CD4-positive, alpha-beta memory T cell (primary cell): ENCODE measurements around the gene CRACR2A. TPM values are rescaled to one million over a fixed set of nuclear protein-coding genes. Genes with fewer than 3 reads are reported as not detected.
A peak's percentile ranks its signal among the peaks of the same experiment; 100 is the strongest.

Experiments
- CTCF ChIA-PET: fragments of 350-600 bp; sonication (Branson Sonifier 250); formaldehyde crosslinking; loops from one replicate; lab custom pipeline; 2021; ENCODE audit warnings: inconsistent platforms; ENCODE audit not compliant: partially characterized antibody; lab: Charles Lee
- POLR2A ChIA-PET: fragments of 350-600 bp; sonication (Branson Sonifier 250); formaldehyde crosslinking; loops from one replicate; lab custom pipeline; 2021; ENCODE audit not compliant: partially characterized antibody; lab: Charles Lee
- DNase-seq, 5 donors: peaks; one replicate each; pipeline versions ENCODE4 v3.0.0 to v3.0.0-alpha.2; 2020 to 2022; ENCODE audit warnings: mixed read lengths in 1 of 5
- H3K27ac ChIP-seq: one replicate; pipeline ENCODE4 v1.7.0; 2013; ENCODE audit warnings: low read depth, low read length
- H3K27me3 ChIP-seq: 2 replicates; pipeline ENCODE4 v1.7.0; 2013; ENCODE audit warnings: mild to moderate bottlenecking, low read length, moderate library complexity; ENCODE audit not compliant: insufficient read depth
- H3K36me3 ChIP-seq: 2 replicates; pipeline ENCODE4 v1.7.0; 2013; ENCODE audit warnings: mild to moderate bottlenecking, low read length, moderate library complexity; ENCODE audit not compliant: insufficient read depth
- H3K4me1 ChIP-seq: 2 replicates; pipeline ENCODE4 v1.7.0; 2013; ENCODE audit warnings: mild to moderate bottlenecking, low read length, moderate library complexity; ENCODE audit not compliant: insufficient read depth
- H3K4me3 ChIP-seq, 2 donors: one replicate each; pipeline ENCODE4 v1.7.0; 2013; ENCODE audit warnings: low read length in 2 of 2, mild to moderate bottlenecking in 1 of 2
- H3K9me3 ChIP-seq, 2 donors: one replicate each; pipeline ENCODE4 v1.7.0; 2013; ENCODE audit warnings: low read length in 2 of 2, control low read depth in 1 of 2; ENCODE audit not compliant: control insufficient read depth in 1 of 2
- H3K27ac Mint-ChIP-seq, 7 donors: one replicate each; pipeline ENCODE4 v1.8.0; 2020 to 2021; ENCODE audit warnings: mixed read lengths in 7 of 7, mild to moderate bottlenecking in 6 of 7, inconsistent platforms in 3 of 7, moderate library complexity in 3 of 7
- H3K27me3 Mint-ChIP-seq, 2 donors: one replicate each; pipeline ENCODE4 v1.8.0; 2020 to 2021; ENCODE audit warnings: mixed read lengths in 2 of 2
- H3K36me3 Mint-ChIP-seq, 2 donors: one replicate each; pipeline ENCODE4 v1.8.0; 2020 to 2021; ENCODE audit warnings: mixed read lengths in 2 of 2, inconsistent platforms in 1 of 2, mild to moderate bottlenecking in 1 of 2
- H3K4me1 Mint-ChIP-seq, 4 donors: one replicate each; pipeline ENCODE4 v1.8.0; 2020 to 2021; ENCODE audit warnings: mixed read lengths in 4 of 4, mild to moderate bottlenecking in 1 of 4
- H3K4me3 Mint-ChIP-seq, 8 donors: one replicate each; pipeline ENCODE4 v1.8.0; 2020 to 2021; ENCODE audit warnings: mixed read lengths in 8 of 8, mild to moderate bottlenecking in 7 of 8, moderate library complexity in 6 of 8, inconsistent platforms in 3 of 8
- H3K9me3 Mint-ChIP-seq, 8 donors: one replicate each; pipeline ENCODE4 v1.8.0; 2020 to 2021; ENCODE audit warnings: mixed read lengths in 8 of 8, mild to moderate bottlenecking in 5 of 8, inconsistent platforms in 3 of 8, moderate library complexity in 1 of 8
- intact Hi-C: fragments of 100-400 bp; cut with micrococcal nuclease; formaldehyde crosslinking; loops from one replicate; pipeline ENCODE4 v1.15.1; 2023
- polyA plus RNA-seq, 2 donors: library from polyadenylated mRNA; unstranded; fragments of 300-500 nt; fragmentation: Illumina TruSeq; gene quantifications; one replicate each; pipeline ENCODE4 v1.2.3, GENCODE V29; 2021
- total RNA-seq, 2 experiments: library from RNA; stranded (reverse); gene quantifications; one replicate each; pipeline ENCODE4 v1.2.3, GENCODE V29; 2021

CRACR2A gene
- total and polyA plus RNA-seq, 4 experiments from 2014 or later = 5.6 to 37.6 (median 27.9) TPM

- Mint-ChIP-seq H3K4me1 (peaks cover 28 to 52% (median 42%) of the 10 kb centered on the region in 4 donors), H3K27ac (peak overlapping the region in 5 of 7 donors; percentile 38 to 88 (median 73)), H3K4me3 (peak overlapping the region in 3 of 8 donors; percentile 57 to 74 (median 66)), H3K27me3 (no peaks in the 10 kb centered on the region), H3K36me3 (peaks cover 77 to 78% of the 10 kb centered on the region in 2 donors), H3K9me3 (peaks cover 0 to 20% (median 12%) of the 10 kb centered on the region in 8 donors)
- Histone ChIP-seq H3K4me3 (no peak overlapping the region), H3K36me3 (peaks cover 5% of the 10 kb centered on the region), H3K9me3 (peaks cover 0 to 12% of the 10 kb centered on the region in 2 donors), H3K4me1 (peaks cover 30% of the 10 kb centered on the region), H3K27me3 (no peaks in the 10 kb centered on the region), H3K27ac (no peak overlapping the region)
- CTCF ChIA-PET = no interaction called here
- no peak for DNase-seq
- intact Hi-C loops = no loop called here
- POLR2A ChIA-PET = interaction anchor here (1.5 kb wide), 1 partner anchor 27 kb away, joined by 3 read pairs; no protein-coding TSS in a partner anchor
Measured at GRCh38 chr12:3726456-3726855, 26.5 kb downstream of the CRACR2A start.

- DNase-seq = no peak
- Histone ChIP-seq H3K9me3 (peaks cover 0 to 12% of the 10 kb centered on the region in 2 donors), H3K36me3 (peaks cover 5% of the 10 kb centered on the region), H3K27me3 (no peaks in the 10 kb centered on the region), H3K4me1 (peaks cover 30% of the 10 kb centered on the region), H3K27ac (no peak overlapping the region), H3K4me3 (no peak overlapping the region)
- peak overlapping the region in 2 of 7 donors; percentile 4 to 54 for H3K27ac Mint-ChIP-seq
- no peak overlapping the region for H3K4me3 Mint-ChIP-seq
- H3K27me3 Mint-ChIP-seq = no peaks in the 10 kb centered on the region
- peaks cover 26 to 56% (median 39%) of the 10 kb centered on the region in 4 donors for H3K4me1 Mint-ChIP-seq
- ChIA-PET POLR2A (no interaction called here), CTCF (no interaction called here)
- H3K36me3 Mint-ChIP-seq = peaks cover 79% of the 10 kb centered on the region in 2 donors
- peaks cover 0 to 20% (median 12%) of the 10 kb centered on the region in 8 donors for H3K9me3 Mint-ChIP-seq
- intact Hi-C loops = no loop called here
Measured at GRCh38 chr12:3725388-3726115, 27.4 kb downstream of the CRACR2A start.

- H3K27ac ChIP-seq = no peak overlapping the region
- intact Hi-C loops = no loop called here
- no peaks in the 10 kb centered on the region for H3K27me3 ChIP-seq
- no peak overlapping the region for H3K4me3 ChIP-seq
- H3K9me3 ChIP-seq = peaks cover 0 to 12% of the 10 kb centered on the region in 2 donors
- Mint-ChIP-seq H3K36me3 (peaks cover 73 to 76% of the 10 kb centered on the region in 2 donors), H3K4me3 (no peak overlapping the region), H3K27ac (peak overlapping the region in 3 of 7 donors; percentile 5 to 32 (median 21)), H3K27me3 (no peaks in the 10 kb centered on the region), H3K9me3 (peaks cover 0 to 20% (median 12%) of the 10 kb centered on the region in 8 donors), H3K4me1 (peaks cover 19 to 45% (median 28%) of the 10 kb centered on the region in 4 donors)
- peaks cover 5% of the 10 kb centered on the region for H3K36me3 ChIP-seq
- ChIA-PET POLR2A (no interaction called here), CTCF (no interaction called here)
- H3K4me1 ChIP-seq = peaks cover 26% of the 10 kb centered on the region
- DNase-seq = no peak
Measured at GRCh38 chr12:3723916-3724805, 28.7 kb downstream of the CRACR2A start.

- CTCF ChIA-PET = no interaction called here
- H3K27me3 Mint-ChIP-seq = no peaks in the 10 kb centered on the region
- peaks cover 0 to 20% (median 12%) of the 10 kb centered on the region in 8 donors for H3K9me3 Mint-ChIP-seq
- no peak for DNase-seq
- Histone ChIP-seq H3K27ac (no peak overlapping the region), H3K4me1 (peaks cover 8% of the 10 kb centered on the region), H3K27me3 (no peaks in the 10 kb centered on the region), H3K4me3 (no peak overlapping the region), H3K36me3 (peaks cover 5% of the 10 kb centered on the region), H3K9me3 (peaks cover 0 to 12% of the 10 kb centered on the region in 2 donors)
- intact Hi-C loops = no loop called here
- H3K4me1 Mint-ChIP-seq = peaks cover 11 to 27% (median 18%) of the 10 kb centered on the region in 4 donors
- H3K4me3 Mint-ChIP-seq = no peak overlapping the region
- H3K27ac Mint-ChIP-seq = peak overlapping the region in 1 of 7 donors; percentile 26
- peaks cover 80 to 84% of the 10 kb centered on the region in 2 donors for H3K36me3 Mint-ChIP-seq
- POLR2A ChIA-PET = no interaction called here
Measured at GRCh38 chr12:3722368-3722767, 30.5 kb downstream of the CRACR2A start.

DNA sequence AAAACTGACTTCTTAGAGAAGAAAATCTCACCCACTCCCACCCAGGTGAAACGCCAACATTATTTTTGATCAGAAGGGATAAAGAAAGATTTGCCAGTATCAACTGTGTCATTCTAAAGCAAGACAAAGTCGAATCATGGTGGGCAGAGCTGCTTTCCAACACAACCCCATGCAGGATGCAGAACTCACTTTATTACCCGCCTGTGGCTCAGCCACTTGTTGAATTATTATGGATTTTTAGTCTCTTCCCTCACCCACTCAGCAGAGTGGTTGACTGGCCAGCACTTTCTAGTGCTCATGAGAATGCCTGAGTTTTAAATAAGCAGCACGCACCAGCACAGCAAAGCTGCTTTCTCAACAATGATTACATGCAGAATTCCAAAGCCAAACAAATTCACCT is 32.1 kb downstream of the CRACR2A start:
- H3K36me3 Mint-ChIP-seq = peaks cover 71 to 84% of the 10 kb centered on the region in 2 donors
- H3K9me3 ChIP-seq = peaks cover 0 to 12% of the 10 kb centered on the region in 2 donors
- H3K4me3 Mint-ChIP-seq = no peak overlapping the region
- intact Hi-C loops = no loop called here
- no peak overlapping the region for H3K4me3 ChIP-seq
- peaks cover 11 to 16% (median 12%) of the 10 kb centered on the region in 4 donors for H3K4me1 Mint-ChIP-seq
- peaks cover 0 to 20% (median 12%) of the 10 kb centered on the region in 8 donors for H3K9me3 Mint-ChIP-seq
- no peaks in the 10 kb centered on the region for H3K27me3 ChIP-seq
- H3K4me1 ChIP-seq = no peaks in the 10 kb centered on the region
- H3K27ac Mint-ChIP-seq = peak overlapping the region in 1 of 7 donors; percentile 33
- POLR2A ChIA-PET = no interaction called here
- H3K36me3 ChIP-seq = peaks cover 5% of the 10 kb centered on the region
- H3K27me3 Mint-ChIP-seq = no peaks in the 10 kb centered on the region
- CTCF ChIA-PET = no interaction called here
- H3K27ac ChIP-seq = no peak overlapping the region
- no peak for DNase-seq

DNA sequence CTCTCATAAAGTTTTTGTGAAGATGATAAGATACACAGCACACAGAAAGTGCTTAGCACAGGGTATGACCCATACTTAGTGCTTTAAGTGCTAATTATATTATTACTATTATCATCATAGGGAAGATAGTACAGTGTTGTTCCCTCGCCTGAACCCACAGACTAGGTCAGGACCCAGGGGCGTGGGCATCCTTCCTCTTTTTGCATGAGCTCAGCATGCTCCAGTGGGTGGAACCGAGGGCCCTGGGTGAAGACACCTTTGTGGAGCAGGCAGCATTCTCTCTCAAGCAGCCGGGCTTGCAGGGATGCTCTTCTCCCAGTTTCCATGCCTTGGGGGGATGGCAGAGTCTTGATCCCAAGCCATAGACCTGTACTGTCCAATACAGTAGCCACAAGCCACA is 34.8 kb downstream of the CRACR2A start:
- Histone ChIP-seq H3K27me3 (no peaks in the 10 kb centered on the region), H3K4me3 (no peak overlapping the region), H3K4me1 (no peaks in the 10 kb centered on the region), H3K27ac (no peak overlapping the region), H3K36me3 (peaks cover 1% of the 10 kb centered on the region), H3K9me3 (peaks cover 0 to 11% of the 10 kb centered on the region in 2 donors)
- peaks cover 54 to 62% of the 10 kb centered on the region in 2 donors for H3K36me3 Mint-ChIP-seq
- intact Hi-C loops = no loop called here
- H3K9me3 Mint-ChIP-seq = peaks cover 0 to 18% (median 7%) of the 10 kb centered on the region in 8 donors
- ChIA-PET POLR2A (no interaction called here), CTCF (no interaction called here)
- peaks cover 13 to 25% (median 16%) of the 10 kb centered on the region in 4 donors for H3K4me1 Mint-ChIP-seq
- no peak for DNase-seq
- H3K27me3 Mint-ChIP-seq = no peaks in the 10 kb centered on the region
- no peak overlapping the region for H3K27ac Mint-ChIP-seq
- no peak overlapping the region for H3K4me3 Mint-ChIP-seq
